Measurements from ENCODE around the gene RFX2. TPM values are rescaled to one million over a fixed set of nuclear protein-coding genes. Genes with fewer than 3 reads are reported as not detected.

RFX2 gene
- total and polyA plus RNA-seq, 9 of the 15 experiments (the other 6 are each of a cell fraction or from before 2014, with no cell fraction given) = 3.6 to 18.7 (median 8.7) TPM

- no peak for TF ChIP-seq RERE (CRISPR knock-in tag; IDR thresholded peaks at IDR 0.05; ENCODE audit: borderline replicate concordance)
- no peak for TF ChIP-seq ZFP30 (CRISPR knock-in tag; IDR thresholded peaks at IDR 0.05; ENCODE audit: borderline replicate concordance)
These were observed 55.1 kb downstream of the RFX2 start (continued) for GRCh38 chr19:6055013-6055795.
